Measurements from ENCODE around the gene INTS6. TPM values are rescaled to one million over a fixed set of nuclear protein-coding genes. Genes with fewer than 3 reads are reported as not detected.

INTS6 gene
- total and polyA plus RNA-seq, 12 donors: 7.1 to 31.1 (median 24.1) TPM

GRCh38 chr13:51323824-51324511 is 128.9 kb downstream of the INTS6 start:
- WGBS, 2 donors: 82 to 89% methylated on average over 5 of the region's 5 CpGs
- H3K27me3 ChIP-seq: no peaks in the 10 kb centered on the region
- H3K4me3 ChIP-seq: no peak overlapping the region
- intact Hi-C loops (cut with DNase I): no loop called here
- TF ChIP-seq CTCF (IDR thresholded peaks at IDR 0.05): no peak
- H3K4me1 ChIP-seq: no peaks in the 10 kb centered on the region
- DNase-seq (no peak), ATAC-seq (peak in 1 of 8 donors; percentile 43)
- no peaks in the 10 kb centered on the region for H3K9me3 ChIP-seq
- no peaks in the 10 kb centered on the region for H3K36me3 ChIP-seq
- H3K27ac ChIP-seq: no peak overlapping the region

- H3K36me3 ChIP-seq: no peaks in the 10 kb centered on the region
- DNase-seq (no peak), ATAC-seq (no peak)
- H3K9me3 ChIP-seq: no peaks in the 10 kb centered on the region
- intact Hi-C loops (cut with DNase I): no loop called here
- H3K4me1 ChIP-seq: no peaks in the 10 kb centered on the region
- 76 to 94% methylated on average over 3 of the region's 3 CpGs for WGBS, 2 donors
- H3K27ac ChIP-seq: no peak overlapping the region
- H3K27me3 ChIP-seq: no peaks in the 10 kb centered on the region
- H3K4me3 ChIP-seq: no peak overlapping the region
- TF ChIP-seq CTCF (IDR thresholded peaks at IDR 0.05): no peak
Measured at GRCh38 chr13:51322826-51323225, 130.0 kb downstream of the INTS6 start.

GRCh38 chr13:51321836-51322235 is 131.0 kb downstream of the INTS6 start:
- intact Hi-C loops (cut with DNase I): no loop called here
- 82 to 91% methylated on average over 2 of the region's 2 CpGs for WGBS, 2 donors
- Histone ChIP-seq H3K4me3 (no peak overlapping the region), H3K4me1 (no peaks in the 10 kb centered on the region), H3K36me3 (no peaks in the 10 kb centered on the region), H3K27me3 (no peaks in the 10 kb centered on the region), H3K9me3 (no peaks in the 10 kb centered on the region), H3K27ac (no peak overlapping the region)
- ATAC-seq: no peak
- DNase-seq: no peak
- TF ChIP-seq CTCF (IDR thresholded peaks at IDR 0.05): no peak

DNA sequence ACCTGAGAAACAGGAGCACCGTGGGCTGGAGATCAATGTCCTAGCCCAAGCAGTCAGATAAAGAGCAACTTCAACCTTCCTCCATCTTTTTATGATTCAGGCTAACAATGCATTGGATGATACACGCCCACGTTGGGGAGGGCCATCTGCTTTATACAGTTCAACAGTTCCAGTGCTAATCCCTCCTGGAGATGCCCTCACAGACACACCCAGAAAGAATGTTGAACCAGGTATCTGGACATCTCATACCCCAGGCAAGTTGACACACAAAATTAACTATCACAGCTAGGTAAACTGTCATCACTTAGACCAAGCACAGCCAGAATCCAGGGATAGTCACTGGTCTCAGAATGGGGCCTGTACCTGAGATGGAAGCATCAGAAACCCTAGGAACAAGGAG is 134.0 kb downstream of the INTS6 start:
- DNase-seq: no peak
- H3K27me3 ChIP-seq: no peaks in the 10 kb centered on the region
- intact Hi-C loops (cut with DNase I): no loop called here
- no peak for TF ChIP-seq CTCF (IDR thresholded peaks at IDR 0.05)
- H3K4me1 ChIP-seq: peaks cover 0 to 6% (median 0%) of the 10 kb centered on the region in 9 donors
- H3K36me3 ChIP-seq: no peaks in the 10 kb centered on the region
- H3K27ac ChIP-seq: no peak overlapping the region
- 88 to 92% methylated on average over 3 of the region's 3 CpGs for WGBS, 2 donors
- H3K4me3 ChIP-seq: no peak overlapping the region
- no peaks in the 10 kb centered on the region for H3K9me3 ChIP-seq
- no peak for ATAC-seq

All from heart right ventricle (tissue), 16 donors.